Heart right ventricle (tissue), 16 donors: Measurements from ENCODE around the gene CBX1. TPM values are rescaled to one million over a fixed set of nuclear protein-coding genes. Genes with fewer than 3 reads are reported as not detected.

Experiments used
- ATAC-seq, 8 donors: fragments of 200-7000 bp; cut with Tn5 transposase; one replicate each; pipeline ENCODE4 v1.9.1; 2020; ENCODE audit warnings: mild to moderate bottlenecking in 8 of 8, moderate library complexity in 8 of 8, moderate number of reproducible peaks in 1 of 8
- DNase-seq, 2 donors: peaks; one replicate each; pipeline ENCODE4 v3.0.0-alpha.2; 2020
- H3K27ac ChIP-seq, 10 donors: fragments of 200-600 bp; sonication (generic) in 2 of 10; one replicate each; pipeline versions ENCODE4 v1.5.0 to v1.8.0; 2020 to 2022; ENCODE audit warnings: mild to moderate bottlenecking in 3 of 10
- H3K27me3 ChIP-seq, 7 donors: fragments of 200-600 bp; one replicate each; pipeline ENCODE4 v1.8.0; 2021 to 2022; ENCODE audit warnings: mild to moderate bottlenecking in 2 of 7
- H3K36me3 ChIP-seq, 9 donors: fragments of 200-600 bp; sonication (generic) in 1 of 9; one replicate each; pipeline versions ENCODE4 v1.5.0 to v1.8.0; 2020 to 2022; ENCODE audit warnings: mild to moderate bottlenecking in 2 of 9
- H3K4me1 ChIP-seq, 9 donors: fragments of 200-600 bp; sonication (generic) in 1 of 9; one replicate each; pipeline versions ENCODE4 v1.5.0 to v1.8.0; 2020 to 2022; ENCODE audit warnings: mild to moderate bottlenecking in 4 of 9
- H3K4me3 ChIP-seq, 10 donors: fragments of 200-600 bp; sonication (generic) in 2 of 10; one replicate each; pipeline versions ENCODE4 v1.5.0 to v1.8.0; 2020 to 2022; ENCODE audit warnings: mild to moderate bottlenecking in 7 of 10, moderate library complexity in 2 of 10
- H3K9me3 ChIP-seq, 11 donors: fragments of 200-600 bp in 10 of 11; sonication (generic) in 2 of 11; one replicate each; pipeline versions ENCODE4 v1.5.0 to v1.8.0; 2013 to 2022; ENCODE audit warnings: mild to moderate bottlenecking in 2 of 11, control low read depth in 1 of 11, moderate library complexity in 1 of 11
- WGBS, 2 donors: extraction: QIAGEN DNeasy Blood & Tissue Kit; methylation state at CpG; one replicate each; pipeline ENCODE4 v1.1.7; 2013; ENCODE audit warnings: inconsistent platforms in 1 of 2; 5-methylcytosine and 5-hydroxymethylcytosine counted together
- intact Hi-C, 10 donors: fragments of 100-400 bp; cut with DNase I; formaldehyde crosslinking; loops; one replicate each; pipeline versions ENCODE4 v1.11.1 to v1.14.2; 2022
- polyA plus RNA-seq, 2 donors: library from polyadenylated mRNA; stranded (reverse); fragments of 200-250 nt; gene quantifications; one replicate each; pipeline ENCODE4 v1.2.3, GENCODE V29; 2013
- total RNA-seq, 10 donors: library from RNA; stranded (reverse); fragmentation: NEBNext Ultra II Directional in 3 of 10; extraction: Animal tissue kit (Norgen Biotek cat#: 25700) in 3 of 10; gene quantifications; one replicate each; pipeline versions ENCODE4 v1.2.1 to v1.2.4, GENCODE V29; 2021 to 2023
- TF ChIP-seq, protein P1 (sequence below), 9 donors: fragments of 200-600 bp; sonication (generic) in 2 of 9; IDR thresholded peaks; one replicate each; pipeline versions ENCODE4 v1.5.0 to v1.8.0; 2021 to 2022; ENCODE audit warnings: antibody characterized with exemption in 9 of 9, mild to moderate bottlenecking in 5 of 9, moderate library complexity in 1 of 9
- donor health status: Arrhythmogenic right ventricular cardiomyopathy.
- donor health status: ischemic (EF 13 %, LVEDD 7.1; RV severe dilation, severe dysfunction).
- donor health status: healthy with polysubstance abuse.
- donor health status: DM: no; HTN: yes; CAD: no.
- donor health status: DM: no; HTN: no; CAD: no.
- donor health status: ischemic (EF 25% LVEDD 6.9; RV normal size, moderate dysfunction).
- donor health status: ischemic (EF 25% LVEDD 5.7; RV mildly dilated, moderate dysfunction).
- donor health status: healthy.
- donor health status: DM: yes; HTN: yes; CAD: no.
- donor health status: Ischemic cardiomyopathy.
- donor health status: ischemic (EF 35%, LVEDD 5.7; RV mildly dilated, moderate dysfunction).
- donor health status: nonischemic (EF 11% LVEDD 7.7; RV severe dilation, severe dysfunction).
- donor health status: DM: yes; HTN: yes; CAD: no.
- donor health status: PGD.
- donor health status: ischemic (EF 29% LVEDD 5.4; RV normal size, mild dysfunction).
- donor health status: nonischemic (EF 23%, LVEDD 6.1; RV moderate dilation, normal function).

Gene CBX1
- total and polyA plus RNA-seq, 12 donors, result 19.8 to 40.8 (median 35.9) TPM

- no peak overlapping the region for H3K4me3 ChIP-seq
- H3K36me3 ChIP-seq, result peaks cover 0 to 86% (median 30%) of the 10 kb centered on the region in 9 donors
- WGBS, 2 donors, result 82 to 84% methylated on average over 6 of the region's 6 CpGs
- H3K27ac ChIP-seq, result no peak overlapping the region
- peaks cover 0 to 6% (median 0%) of the 10 kb centered on the region in 9 donors for H3K4me1 ChIP-seq
- no peak for ATAC-seq
- H3K9me3 ChIP-seq, result no peaks in the 10 kb centered on the region
- intact Hi-C loops, result loop anchor here in 1 of 10 donors (5.0 kb wide), 1 partner anchor 36 kb away; no protein-coding TSS in a partner anchor
- TF ChIP-seq, protein P1, sequence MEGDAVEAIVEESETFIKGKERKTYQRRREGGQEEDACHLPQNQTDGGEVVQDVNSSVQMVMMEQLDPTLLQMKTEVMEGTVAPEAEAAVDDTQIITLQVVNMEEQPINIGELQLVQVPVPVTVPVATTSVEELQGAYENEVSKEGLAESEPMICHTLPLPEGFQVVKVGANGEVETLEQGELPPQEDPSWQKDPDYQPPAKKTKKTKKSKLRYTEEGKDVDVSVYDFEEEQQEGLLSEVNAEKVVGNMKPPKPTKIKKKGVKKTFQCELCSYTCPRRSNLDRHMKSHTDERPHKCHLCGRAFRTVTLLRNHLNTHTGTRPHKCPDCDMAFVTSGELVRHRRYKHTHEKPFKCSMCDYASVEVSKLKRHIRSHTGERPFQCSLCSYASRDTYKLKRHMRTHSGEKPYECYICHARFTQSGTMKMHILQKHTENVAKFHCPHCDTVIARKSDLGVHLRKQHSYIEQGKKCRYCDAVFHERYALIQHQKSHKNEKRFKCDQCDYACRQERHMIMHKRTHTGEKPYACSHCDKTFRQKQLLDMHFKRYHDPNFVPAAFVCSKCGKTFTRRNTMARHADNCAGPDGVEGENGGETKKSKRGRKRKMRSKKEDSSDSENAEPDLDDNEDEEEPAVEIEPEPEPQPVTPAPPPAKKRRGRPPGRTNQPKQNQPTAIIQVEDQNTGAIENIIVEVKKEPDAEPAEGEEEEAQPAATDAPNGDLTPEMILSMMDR (IDR thresholded peaks at IDR 0.05), result no peak
- no peaks in the 10 kb centered on the region for H3K27me3 ChIP-seq
- no peak for DNase-seq
These were observed 21.8 kb upstream of the CBX1 start for GRCh38 chr17:48123111-48123510.

- no peaks in the 10 kb centered on the region for H3K9me3 ChIP-seq
- intact Hi-C loops, result loop anchor here in 1 of 10 donors (5.0 kb wide), 1 partner anchor 35 kb away; no protein-coding TSS in a partner anchor
- no peaks in the 10 kb centered on the region for H3K27me3 ChIP-seq
- H3K4me1 ChIP-seq, result peaks cover 0 to 6% (median 0%) of the 10 kb centered on the region in 9 donors
- 91 to 95% methylated on average over 3 of the region's 3 CpGs for WGBS, 2 donors
- no peak for ATAC-seq
- no peak overlapping the region for H3K4me3 ChIP-seq
- no peak for DNase-seq
- H3K27ac ChIP-seq, result no peak overlapping the region
- peaks cover 0 to 91% (median 34%) of the 10 kb centered on the region in 9 donors for H3K36me3 ChIP-seq
- TF ChIP-seq, protein P1 (IDR thresholded peaks at IDR 0.05), result no peak
These were observed 21.4 kb upstream of the CBX1 start for GRCh38 chr17:48122665-48123045.

DNA sequence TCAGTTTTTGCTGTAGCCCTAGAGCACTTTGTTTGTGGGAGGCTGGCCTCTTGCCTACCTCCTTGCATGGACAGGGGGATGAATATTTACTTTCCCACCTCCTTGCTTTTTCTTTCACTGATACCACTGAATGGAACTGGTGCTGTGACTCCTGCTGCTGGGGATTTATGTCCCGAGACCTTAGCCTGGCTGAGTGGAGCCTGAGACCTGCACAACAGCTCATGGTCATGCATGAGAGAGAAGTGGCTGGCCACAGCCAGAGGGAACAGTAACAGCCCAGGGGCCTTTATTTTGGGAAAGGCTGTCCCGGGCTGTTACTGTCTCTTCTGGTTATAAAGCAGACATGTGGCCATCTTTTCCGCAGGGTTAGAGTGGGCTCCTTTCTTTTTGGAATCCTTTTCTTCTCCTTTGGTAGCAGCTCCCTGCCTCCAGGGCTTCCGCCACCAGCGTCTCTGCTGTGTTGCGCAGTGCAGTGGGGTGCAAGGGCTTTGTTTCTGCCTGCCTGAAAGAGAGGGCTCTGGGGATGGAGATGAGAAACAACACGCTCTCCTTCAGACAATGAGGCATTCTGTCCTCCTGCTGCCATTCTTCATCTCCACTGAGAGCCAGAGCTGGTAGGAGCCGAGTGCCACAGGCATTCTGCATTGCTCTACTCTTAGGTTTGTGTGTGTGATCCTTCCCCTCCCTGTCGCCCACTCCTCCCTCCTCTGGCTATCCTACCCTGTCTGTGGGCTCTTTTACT is 20.8 kb upstream of the CBX1 start:
- H3K27ac ChIP-seq, result no peak overlapping the region
- intact Hi-C loops, result loop anchor here in 1 of 10 donors (5.0 kb wide), 1 partner anchor 35 kb away; no protein-coding TSS in a partner anchor
- H3K27me3 ChIP-seq, result no peaks in the 10 kb centered on the region
- ATAC-seq (no peak), DNase-seq (no peak)
- peaks cover 0 to 6% (median 0%) of the 10 kb centered on the region in 9 donors for H3K4me1 ChIP-seq
- H3K9me3 ChIP-seq, result no peaks in the 10 kb centered on the region
- 87 to 91% methylated on average over 9 of the region's 9 CpGs for WGBS, 2 donors
- TF ChIP-seq, protein P1 (IDR thresholded peaks at IDR 0.05), result no peak
- peaks cover 0 to 95% (median 38%) of the 10 kb centered on the region in 9 donors for H3K36me3 ChIP-seq
- no peak overlapping the region for H3K4me3 ChIP-seq

GRCh38 chr17:48113201-48113676 is 12.0 kb upstream of the CBX1 start:
- 85 to 87% methylated on average over 5 of the region's 5 CpGs for WGBS, 2 donors
- intact Hi-C loops, result no loop called here
- no peaks in the 10 kb centered on the region for H3K27me3 ChIP-seq
- H3K36me3 ChIP-seq, result peaks cover 0 to 64% (median 18%) of the 10 kb centered on the region in 9 donors
- peak in 4 of 8 donors; percentile 34 to 58 (median 54) for ATAC-seq
- H3K4me3 ChIP-seq, result no peak overlapping the region
- H3K9me3 ChIP-seq, result no peaks in the 10 kb centered on the region
- H3K4me1 ChIP-seq, result peaks cover 0 to 57% (median 27%) of the 10 kb centered on the region in 9 donors
- TF ChIP-seq, protein P1 (IDR thresholded peaks at IDR 0.05), result no peak
- peak overlapping the region in 2 of 10 donors; percentile 11 to 87 for H3K27ac ChIP-seq
- DNase-seq, result no peak
